ENCODE results near the gene BRD1.

BRD1 gene

GRCh38 chr22:49814164-49814686 lies 13.4 kb downstream of the BRD1 start:
- TF ChIP-seq, protein P1, sequence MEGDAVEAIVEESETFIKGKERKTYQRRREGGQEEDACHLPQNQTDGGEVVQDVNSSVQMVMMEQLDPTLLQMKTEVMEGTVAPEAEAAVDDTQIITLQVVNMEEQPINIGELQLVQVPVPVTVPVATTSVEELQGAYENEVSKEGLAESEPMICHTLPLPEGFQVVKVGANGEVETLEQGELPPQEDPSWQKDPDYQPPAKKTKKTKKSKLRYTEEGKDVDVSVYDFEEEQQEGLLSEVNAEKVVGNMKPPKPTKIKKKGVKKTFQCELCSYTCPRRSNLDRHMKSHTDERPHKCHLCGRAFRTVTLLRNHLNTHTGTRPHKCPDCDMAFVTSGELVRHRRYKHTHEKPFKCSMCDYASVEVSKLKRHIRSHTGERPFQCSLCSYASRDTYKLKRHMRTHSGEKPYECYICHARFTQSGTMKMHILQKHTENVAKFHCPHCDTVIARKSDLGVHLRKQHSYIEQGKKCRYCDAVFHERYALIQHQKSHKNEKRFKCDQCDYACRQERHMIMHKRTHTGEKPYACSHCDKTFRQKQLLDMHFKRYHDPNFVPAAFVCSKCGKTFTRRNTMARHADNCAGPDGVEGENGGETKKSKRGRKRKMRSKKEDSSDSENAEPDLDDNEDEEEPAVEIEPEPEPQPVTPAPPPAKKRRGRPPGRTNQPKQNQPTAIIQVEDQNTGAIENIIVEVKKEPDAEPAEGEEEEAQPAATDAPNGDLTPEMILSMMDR (IDR thresholded peaks at IDR 0.05; ENCODE audit: control extremely low read depth, extremely low read depth, low read depth, missing control alignments) = no peak
- CTCF ChIA-PET = no interaction called here
- POLR2A ChIA-PET = no interaction called here
- no peak for DNase-seq (ENCODE audit: extremely low spot score)

- DNase-seq (ENCODE audit: extremely low spot score) = no peak
- ChIA-PET CTCF (interaction anchor here (1.6 kb wide), 1 partner anchor 12 kb away, joined by 3 read pairs; no protein-coding TSS in a partner anchor), POLR2A (no interaction called here)
- TF ChIP-seq, protein P1 (IDR thresholded peaks at IDR 0.05; ENCODE audit: control extremely low read depth, extremely low read depth, low read depth, missing control alignments) = no peak
These were observed 14.8 kb downstream of the BRD1 start for GRCh38 chr22:49812838-49813237.

DNA sequence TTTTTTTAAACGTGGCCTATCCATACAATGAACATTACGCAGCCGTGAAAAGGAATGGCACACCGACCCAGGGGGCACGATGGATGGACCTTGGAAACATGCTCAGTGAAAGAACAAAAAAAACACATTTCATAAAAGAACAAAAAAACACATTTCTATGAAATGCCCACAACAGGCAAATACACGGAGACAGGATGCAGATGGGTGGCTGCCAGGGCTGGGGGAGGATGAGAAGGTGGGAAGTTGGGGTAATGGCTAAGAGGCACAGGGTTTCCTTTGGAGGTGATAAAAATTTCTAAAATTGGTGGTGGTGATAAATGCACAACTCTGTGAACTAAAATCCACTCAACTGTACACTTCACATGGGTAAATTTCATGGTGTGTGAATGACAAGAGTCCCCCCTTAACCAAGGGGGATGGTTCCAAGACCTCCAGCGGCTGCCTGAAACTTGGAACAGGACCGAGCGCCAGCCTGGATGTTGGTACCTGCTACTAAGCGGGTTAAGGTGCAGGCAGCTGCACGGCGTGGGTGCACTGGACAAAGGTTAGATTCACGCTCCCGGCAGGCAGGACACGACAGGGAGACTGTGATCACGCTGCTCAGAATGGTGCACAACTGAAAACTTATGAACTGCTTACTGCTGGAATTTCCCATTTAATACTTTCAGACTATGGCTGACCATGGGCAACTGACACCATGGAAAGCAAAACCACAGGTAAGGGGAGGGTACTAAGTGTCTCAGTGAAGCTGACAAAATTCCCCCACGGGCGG lies 16.5 kb downstream of the BRD1 start:
- TF ChIP-seq, protein P1 (IDR thresholded peaks at IDR 0.05; ENCODE audit: control extremely low read depth, extremely low read depth, low read depth, missing control alignments) = no peak
- ChIA-PET CTCF (interaction anchor here (2.6 kb wide), 1 partner anchor 10 kb away, joined by 9 read pairs; no protein-coding TSS in a partner anchor), POLR2A (no interaction called here)
- DNase-seq (ENCODE audit: extremely low spot score) = no peak

- no peak for DNase-seq (ENCODE audit: extremely low spot score)
- ChIA-PET CTCF (interaction anchor here (2.6 kb wide), 1 partner anchor 11 kb away, joined by 9 read pairs; no protein-coding TSS in a partner anchor), POLR2A (no interaction called here)
- TF ChIP-seq, protein P1 (IDR thresholded peaks at IDR 0.05; ENCODE audit: control extremely low read depth, extremely low read depth, low read depth, missing control alignments) = no peak
These were observed 17.2 kb downstream of the BRD1 start for GRCh38 chr22:49810363-49811019.

GRCh38 chr22:49807780-49808708 lies 19.6 kb downstream of the BRD1 start:
- TF ChIP-seq, protein P1 (IDR thresholded peaks at IDR 0.05; ENCODE audit: control extremely low read depth, extremely low read depth, low read depth, missing control alignments) = no peak
- ChIA-PET CTCF (interaction anchor here (1.3 to 1.6 kb wide), 2 partner anchors 9 to 13 kb away, joined by 3 to 4 read pairs; no protein-coding TSS in a partner anchor), POLR2A (no interaction called here)
- no peak for DNase-seq (ENCODE audit: extremely low spot score)

DNA sequence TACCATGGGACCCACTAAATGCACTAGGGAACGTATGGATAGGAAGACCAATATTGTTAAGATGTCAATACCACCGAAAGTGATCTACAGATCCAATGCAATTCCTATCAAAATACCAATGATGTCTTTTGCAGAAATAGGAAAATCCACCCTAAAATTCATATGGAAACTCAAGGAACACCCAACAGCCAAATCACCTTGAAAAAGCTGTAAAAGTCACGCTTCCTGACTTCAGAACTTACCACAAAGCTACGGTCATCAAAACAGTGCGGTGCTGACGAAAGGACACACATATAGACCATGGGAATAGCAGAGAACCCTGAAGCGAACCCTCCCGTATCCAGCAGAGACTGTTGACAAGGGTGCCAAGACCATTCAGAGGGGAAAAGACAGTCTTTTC lies 20.5 kb downstream of the BRD1 start:
- CTCF ChIA-PET = no interaction called here
- POLR2A ChIA-PET = no interaction called here
- DNase-seq (ENCODE audit: extremely low spot score) = no peak

More for the DNA sequence above, 20.5 kb downstream of the BRD1 start:
- TF ChIP-seq, protein P1 (IDR thresholded peaks at IDR 0.05; ENCODE audit: control extremely low read depth, extremely low read depth, low read depth, missing control alignments) = no peak

Data from GM10248 (cell line).